Endometrial microvascular endothelial cells (primary cell): Measurements from ENCODE around the gene MIXL1. TPM values are rescaled to one million over a fixed set of nuclear protein-coding genes. Genes with fewer than 3 reads are reported as not detected.
"Not testable (repeated sequence)": the region's sequence is repeated elsewhere in the genome, so short reads cannot be mapped to it uniquely, and the experiment has no call there.

Source experiments
- in situ Hi-C: cut with HindIII; loops from 2 replicates; pipeline ENCODE4 v1.10.0; 2017; ENCODE audit warnings: low sequenced_read_pairs, low pct_unique_long_range_greater_than_20kb; ENCODE audit errors: inconsistent ontology term
- total RNA-seq: library from RNA; depleted of rRNA; stranded (reverse); fragments of >200 nt; gene quantifications from one replicate; pipeline ENCODE4 v1.2.3, GENCODE V29; 2015; ENCODE audit errors: inconsistent ontology term

MIXL1 gene
- total RNA-seq, 1 donor from 2014 or later, result 2.1 TPM

GRCh38 chr1:226210571-226211176 lies 12.8 kb upstream of the MIXL1 start:
- in situ Hi-C loops, result no loop called here

- in situ Hi-C loops, result no loop called here
Measured at GRCh38 chr1:226211181-226211821, 12.2 kb upstream of the MIXL1 start.

GRCh38 chr1:226212545-226212944 lies 10.9 kb upstream of the MIXL1 start:
- in situ Hi-C loops, result no loop called here

GRCh38 chr1:226215239-226215638 lies 8.2 kb upstream of the MIXL1 start:
- in situ Hi-C loops, result no loop called here

GRCh38 chr1:226216056-226216455 lies 7.4 kb upstream of the MIXL1 start:
- in situ Hi-C loops, result no loop called here

- in situ Hi-C loops, result no loop called here
Measured at GRCh38 chr1:226217273-226217672, 6.2 kb upstream of the MIXL1 start.

GRCh38 chr1:226220473-226221189 lies 2.8 kb upstream of the MIXL1 start:
- in situ Hi-C loops, result no loop called here

GRCh38 chr1:226222686-226223085 lies 778 bp upstream of the MIXL1 start:
- in situ Hi-C loops, result no loop called here

GRCh38 chr1:226223786-226224244 lies 351 bp downstream of the MIXL1 start:
- in situ Hi-C loops, result no loop called here

- in situ Hi-C loops, result no loop called here
Measured at GRCh38 chr1:226226601-226227000, 3.1 kb downstream of the MIXL1 start.

GRCh38 chr1:226233293-226233692 lies 9.8 kb downstream of the MIXL1 start:
- in situ Hi-C loops, result no loop called here

- in situ Hi-C loops, result no loop called here
Measured at GRCh38 chr1:226233806-226234205, 10.3 kb downstream of the MIXL1 start.

- in situ Hi-C loops, result no loop called here
Measured at GRCh38 chr1:226236826-226237225, 13.4 kb downstream of the MIXL1 start.

GRCh38 chr1:226239421-226239820 lies 16.0 kb downstream of the MIXL1 start:
- in situ Hi-C loops, result no loop called here

- in situ Hi-C loops, result no loop called here
Measured at GRCh38 chr1:226248091-226248490, 24.6 kb downstream of the MIXL1 start.

GRCh38 chr1:226248796-226249195 lies 25.3 kb downstream of the MIXL1 start:
- in situ Hi-C loops, result no loop called here

- in situ Hi-C loops, result no loop called here
Measured at GRCh38 chr1:226250511-226250910, 27.0 kb downstream of the MIXL1 start.

GRCh38 chr1:226252841-226253240 lies 29.4 kb downstream of the MIXL1 start:
- in situ Hi-C loops, result not testable (repeated sequence)

GRCh38 chr1:226253933-226254332 lies 30.5 kb downstream of the MIXL1 start:
- in situ Hi-C loops, result no loop called here

GRCh38 chr1:226255380-226255779 lies 31.9 kb downstream of the MIXL1 start:
- in situ Hi-C loops, result no loop called here
